ENCODE data around the gene AS3MT. TPM values are rescaled to one million over a fixed set of nuclear protein-coding genes. Genes with fewer than 3 reads are reported as not detected.
"Not testable (repeated sequence)": the region's sequence is repeated elsewhere in the genome, so short reads cannot be mapped to it uniquely, and the experiment has no call there.

The AS3MT gene
- total RNA-seq, 4 donors from 2014 or later = 5.1 to 13.1 (median 8.9) TPM

- Histone ChIP-seq H3K27me3 (peaks cover 3% of the 10 kb centered on the region), H3K4me3 (no peak overlapping the region), H3K4me1 (peaks cover 0 to 11% (median 3%) of the 10 kb centered on the region in 3 donors), H3K36me3 (no peaks in the 10 kb centered on the region), H3K27ac (no peak overlapping the region), H3K9me3 (peaks cover 0 to 12% (median 0%) of the 10 kb centered on the region in 3 donors)
- peak; percentile 91 for ATAC-seq
- 0 to 94% methylated on average over 1 to 3 of the region's 11 CpGs for WGBS, 2 donors (ENCODE audit: low coverage in 1 of 2)
- TF ChIP-seq EP300 (IDR thresholded peaks at IDR 0.05) = no peak
- no peak for TF ChIP-seq POLR2A (IDR thresholded peaks at IDR 0.05)
- no peak for TF ChIP-seq POLR2AphosphoS5 (IDR thresholded peaks at IDR 0.05)
- peak in 3 of 4 experiments; percentile 69 to 89 (median 84) for TF ChIP-seq CTCF (IDR thresholded peaks at IDR 0.05)
Measured at GRCh38 chr10:102835007-102835482, 34.2 kb upstream of the AS3MT start.

GRCh38 chr10:102837230-102837721 is 32.0 kb upstream of the AS3MT start, which contains the start of gene CYP17A1:
TSS of gene CYP17A1 (minus strand) at chr10:102837413. CDS start at chr10:102837361, 52 bp downstream.
- H3K9me3 ChIP-seq = peaks cover 0 to 12% (median 0%) of the 10 kb centered on the region in 3 donors
- H3K4me3 ChIP-seq = no peak within 1 kb of the TSS
- H3K36me3 ChIP-seq = no peaks in the 10 kb centered on the region
- H3K27ac ChIP-seq = no peak within 1 kb of the TSS
- H3K4me1 ChIP-seq = peaks cover 0 to 11% (median 3%) of the 10 kb centered on the region in 3 donors
- WGBS, 2 donors (ENCODE audit: low coverage in 1 of 2) = 67% methylated on average over 1 of the region's 5 CpGs; no CpG with 5 or more reads in 1 of the 2 donors
- peaks cover 14% of the 10 kb centered on the region for H3K27me3 ChIP-seq
- no peak for ATAC-seq
- TF ChIP-seq POLR2AphosphoS5 (IDR thresholded peaks at IDR 0.05) (no peak), EP300 (IDR thresholded peaks at IDR 0.05) (no peak), POLR2A (IDR thresholded peaks at IDR 0.05) (no peak), CTCF (IDR thresholded peaks at IDR 0.05) (no peak)

- H3K9me3 ChIP-seq = peaks cover 0 to 12% (median 0%) of the 10 kb centered on the region in 3 donors
- not testable (repeated sequence) for ATAC-seq, H3K36me3 ChIP-seq, H3K27ac ChIP-seq, H3K4me3 ChIP-seq
- 79 to 92% methylated on average over 9 of the region's 9 CpGs for WGBS, 2 donors (ENCODE audit: low coverage in 1 of 2)
- H3K27me3 ChIP-seq = peaks cover 14% of the 10 kb centered on the region
- H3K4me1 ChIP-seq = peaks cover 0 to 11% (median 3%) of the 10 kb centered on the region in 3 donors
Measured at GRCh38 chr10:102838276-102838927, 30.9 kb upstream of the AS3MT start.

DNA sequence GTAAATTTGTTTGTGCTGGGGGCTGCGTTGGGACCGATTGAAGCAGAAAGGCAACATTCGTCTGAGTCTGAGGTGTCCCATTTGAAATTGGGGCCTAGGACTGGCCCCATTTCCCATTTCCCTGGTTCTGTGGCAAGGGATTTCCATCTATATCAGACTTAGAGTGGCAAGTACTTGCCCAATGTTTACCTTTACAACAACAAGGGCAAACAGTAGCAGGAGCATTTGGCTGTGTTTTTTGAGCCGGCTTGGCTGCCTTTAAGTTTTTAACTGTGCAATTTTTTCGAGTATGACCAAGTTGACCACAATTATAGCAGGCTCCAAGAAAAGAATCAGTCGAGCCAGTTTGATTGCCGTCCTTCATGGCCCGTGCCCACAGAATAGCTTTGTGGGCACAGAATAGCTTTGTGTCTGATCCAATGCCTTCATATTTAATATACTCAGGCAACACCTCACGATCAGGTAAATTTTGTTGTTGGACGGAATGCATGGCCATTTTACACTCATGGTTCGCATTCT is 27.4 kb upstream of the AS3MT start:
- Histone ChIP-seq H3K27me3 (peaks cover 11% of the 10 kb centered on the region), H3K9me3 (peaks cover 0 to 12% (median 0%) of the 10 kb centered on the region in 3 donors), H3K4me3 (no peak overlapping the region), H3K27ac (no peak overlapping the region), H3K36me3 (no peaks in the 10 kb centered on the region), H3K4me1 (no peaks in the 10 kb centered on the region)
- ATAC-seq = no peak
- WGBS, 2 donors (ENCODE audit: low coverage in 1 of 2) = 78 to 85% methylated on average over 9 to 11 of the region's 11 CpGs
- TF ChIP-seq POLR2A (IDR thresholded peaks at IDR 0.05) (no peak), EP300 (IDR thresholded peaks at IDR 0.05) (no peak), POLR2AphosphoS5 (IDR thresholded peaks at IDR 0.05) (no peak), CTCF (IDR thresholded peaks at IDR 0.05) (no peak)

- H3K36me3 ChIP-seq, H3K4me3 ChIP-seq, H3K4me1 ChIP-seq, ATAC-seq, H3K9me3 ChIP-seq, H3K27ac ChIP-seq: not testable (repeated sequence)
- WGBS, 2 donors (ENCODE audit: low coverage in 1 of 2) = 39 to 50% methylated on average over 8 of the region's 8 CpGs
- H3K27me3 ChIP-seq = peaks cover 11% of the 10 kb centered on the region
Measured at GRCh38 chr10:102843139-102843538, 26.1 kb upstream of the AS3MT start.

DNA sequence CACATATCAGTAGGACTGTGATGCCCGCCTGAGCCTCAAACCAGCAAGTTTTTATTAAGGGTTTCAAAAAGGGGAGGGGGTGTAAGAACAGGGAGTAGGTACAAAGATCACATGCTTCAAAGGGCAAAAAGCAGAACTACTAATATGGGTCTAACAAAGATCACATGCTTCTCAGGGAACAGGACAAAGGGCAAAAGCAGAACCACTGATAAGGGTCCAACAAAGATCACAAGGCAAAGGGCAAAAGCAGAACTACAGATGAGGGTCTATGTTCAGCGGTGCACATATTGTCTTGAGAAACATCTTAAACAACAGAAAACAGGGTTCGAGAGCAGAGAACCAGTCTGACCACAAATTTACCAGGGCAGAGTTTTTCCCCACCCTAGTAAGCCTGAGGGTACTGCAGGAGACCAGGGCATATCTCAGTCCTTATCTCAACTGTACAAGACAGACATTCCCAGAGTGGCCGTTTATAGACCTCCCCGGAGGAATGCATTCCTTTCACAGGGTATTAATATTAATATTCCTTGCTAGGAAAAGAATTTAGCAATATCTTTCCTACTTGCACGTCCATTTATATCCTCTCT is 25.0 kb upstream of the AS3MT start:
- not testable (repeated sequence) for H3K27ac ChIP-seq, ATAC-seq, H3K36me3 ChIP-seq, H3K4me3 ChIP-seq, H3K9me3 ChIP-seq, H3K4me1 ChIP-seq
- peaks cover 11% of the 10 kb centered on the region for H3K27me3 ChIP-seq
- whole genome bisulfite sequencing, 2 donors (ENCODE audit: low coverage in 1 of 2) = 82 to 96% methylated on average over 4 to 6 of the region's 6 CpGs

All from gastroesophageal sphincter (tissue), 4 donors.